NCI-H1436 treated with DMSO at 0.1 percent for 48 hours (cell line): Measurements from ENCODE around the gene LSMEM2.
"Not testable (repeated sequence)": the region's sequence is repeated elsewhere in the genome, so short reads cannot be mapped to it uniquely, and the experiment has no call there.

Source experiments
- DNase-seq: peaks from one replicate; lab custom pipeline; 2025; lab: John Stamatoyannopoulos, UW

LSMEM2 gene

GRCh38 chr3:50245831-50246516 lies 32.9 kb upstream of the LSMEM2 start:
- no peak for DNase-seq

- no peak for DNase-seq
Measured at GRCh38 chr3:50246517-50246954, 32.4 kb upstream of the LSMEM2 start.

GRCh38 chr3:50248387-50248786 lies 30.5 kb upstream of the LSMEM2 start:
- DNase-seq, result no peak

- DNase-seq, result no peak
Measured at GRCh38 chr3:50249457-50249856, 29.4 kb upstream of the LSMEM2 start.

GRCh38 chr3:50250514-50250913 lies 28.4 kb upstream of the LSMEM2 start:
- DNase-seq, result no peak

GRCh38 chr3:50251220-50251619 lies 27.7 kb upstream of the LSMEM2 start:
- no peak for DNase-seq

- no peak for DNase-seq
Measured at GRCh38 chr3:50254577-50255250, 24.2 kb upstream of the LSMEM2 start.

GRCh38 chr3:50255251-50255615 lies 23.7 kb upstream of the LSMEM2 start:
- DNase-seq, result no peak

- DNase-seq, result no peak
Measured at GRCh38 chr3:50256978-50257890, 21.7 kb upstream of the LSMEM2 start.

GRCh38 chr3:50258029-50258680 lies 20.7 kb upstream of the LSMEM2 start:
- DNase-seq, result no peak

- DNase-seq, result no peak
Measured at GRCh38 chr3:50258979-50259378, 19.9 kb upstream of the LSMEM2 start.

GRCh38 chr3:50259432-50260026 lies 19.4 kb upstream of the LSMEM2 start:
- DNase-seq, result no peak

- no peak for DNase-seq
Measured at GRCh38 chr3:50260027-50260941, 18.6 kb upstream of the LSMEM2 start.

- DNase-seq, result no peak
Measured at GRCh38 chr3:50260942-50261441, 17.9 kb upstream of the LSMEM2 start.

GRCh38 chr3:50261505-50261904 lies 17.4 kb upstream of the LSMEM2 start:
- no peak for DNase-seq

- DNase-seq, result not testable (repeated sequence)
Measured at GRCh38 chr3:50262200-50262599, 16.7 kb upstream of the LSMEM2 start.

GRCh38 chr3:50262778-50263177 lies 16.1 kb upstream of the LSMEM2 start:
- no peak for DNase-seq

GRCh38 chr3:50263478-50264382 lies 15.2 kb upstream of the LSMEM2 start:
- DNase-seq, result no peak

GRCh38 chr3:50264383-50264963 lies 14.4 kb upstream of the LSMEM2 start:
- no peak for DNase-seq
